CD4-positive, CD25-positive, alpha-beta regulatory T cell (primary cell): ENCODE measurements around the gene TRIP12. TPM values are rescaled to one million over a fixed set of nuclear protein-coding genes. Genes with fewer than 3 reads are reported as not detected.
A peak's percentile ranks its signal among the peaks of the same experiment; 100 is the strongest.

Source experiments
- ATAC-seq, 2 donors: fragments of 150-1000 bp; cut with Tn5 transposase; one replicate each; pipeline ENCODE4 v1.10.0; 2021; ENCODE audit warnings: low read depth in 2 of 2, moderate number of reproducible peaks in 2 of 2, moderate library complexity in 1 of 2
- DNase-seq, 3 donors: peaks; one replicate each; pipeline versions ENCODE4 v3.0.0 to v3.0.0-alpha.2; 2012 to 2022; ENCODE audit warnings: mixed read lengths in 1 of 3
- H3K27ac ChIP-seq: one replicate; pipeline ENCODE4 v1.7.0; 2013; ENCODE audit warnings: mild to moderate bottlenecking, low read length; ENCODE audit not compliant: insufficient read depth, poor library complexity, severe bottlenecking
- H3K27me3 ChIP-seq: one replicate; pipeline ENCODE4 v1.7.0; 2013; ENCODE audit warnings: low read length; ENCODE audit not compliant: control insufficient read depth, insufficient read depth
- H3K36me3 ChIP-seq: one replicate; pipeline ENCODE4 v1.7.0; 2013; ENCODE audit warnings: mild to moderate bottlenecking, low read length, moderate library complexity; ENCODE audit not compliant: control insufficient read depth, insufficient read depth
- H3K4me1 ChIP-seq: 2 replicates; pipeline ENCODE4 v1.7.0; 2013; ENCODE audit warnings: mild to moderate bottlenecking, low read length; ENCODE audit not compliant: insufficient read depth, control insufficient read depth, poor library complexity, severe bottlenecking
- H3K4me3 ChIP-seq: one replicate; pipeline ENCODE4 v1.7.0; 2013; ENCODE audit warnings: low read depth, mild to moderate bottlenecking, low read length, moderate library complexity
- H3K9me3 ChIP-seq, 2 experiments: 1 replicate in 1 of 2; 2 replicates in 1 of 2; pipeline ENCODE4 v1.7.0; 2013; ENCODE audit warnings: low read length in 2 of 2, mild to moderate bottlenecking in 1 of 2, moderate library complexity in 1 of 2; ENCODE audit not compliant: control insufficient read depth in 2 of 2
- H3K27ac Mint-ChIP-seq, 3 donors: one replicate each; pipeline ENCODE4 v1.8.0; 2020 to 2022; ENCODE audit warnings: mild to moderate bottlenecking in 3 of 3, mixed read lengths in 3 of 3, moderate library complexity in 2 of 3
- H3K27me3 Mint-ChIP-seq: one replicate; pipeline ENCODE4 v1.8.0; 2022; ENCODE audit warnings: mild to moderate bottlenecking, mixed read lengths
- H3K36me3 Mint-ChIP-seq: one replicate; pipeline ENCODE4 v1.8.0; 2020; ENCODE audit warnings: mixed read lengths
- H3K4me1 Mint-ChIP-seq, 4 donors: one replicate each; pipeline ENCODE4 v1.8.0; 2020 to 2022; ENCODE audit warnings: mixed read lengths in 4 of 4, mild to moderate bottlenecking in 1 of 4
- H3K4me3 Mint-ChIP-seq, 4 donors: one replicate each; pipeline ENCODE4 v1.8.0; 2020 to 2022; ENCODE audit warnings: mild to moderate bottlenecking in 4 of 4, mixed read lengths in 4 of 4, moderate library complexity in 3 of 4
- H3K9me3 Mint-ChIP-seq, 7 donors: one replicate each; pipeline ENCODE4 v1.8.0; 2020 to 2022; ENCODE audit warnings: mixed read lengths in 7 of 7, mild to moderate bottlenecking in 3 of 7, moderate library complexity in 2 of 7
- polyA plus RNA-seq, 4 donors: library from polyadenylated mRNA; unstranded; fragments of 300-500 nt; fragmentation: Illumina TruSeq; gene quantifications; one replicate each; pipeline ENCODE4 v1.2.3, GENCODE V29; 2021
- total RNA-seq: library from RNA; stranded (reverse); gene quantifications from one replicate; pipeline ENCODE4 v1.2.3, GENCODE V29; 2022

Gene TRIP12
- total and polyA plus RNA-seq, 5 donors from 2014 or later: 40.5 to 216 (median 48.3) TPM

- ATAC-seq (no peak), DNase-seq (peak in 2 of 3 donors; percentile 11 to 14)
- H3K27me3 ChIP-seq: no peaks in the 10 kb centered on the region
- no peaks in the 10 kb centered on the region for H3K9me3 Mint-ChIP-seq
- peak overlapping the region; percentile 2 for H3K4me3 ChIP-seq
- H3K27me3 Mint-ChIP-seq: no peaks in the 10 kb centered on the region
- peaks cover 12% of the 10 kb centered on the region for H3K36me3 Mint-ChIP-seq
- peak overlapping the region; percentile 18 to 74 (median 21) for H3K27ac Mint-ChIP-seq
- no peak overlapping the region for H3K4me3 Mint-ChIP-seq
- peaks cover 23% of the 10 kb centered on the region for H3K4me1 ChIP-seq
- H3K4me1 Mint-ChIP-seq: peaks cover 49 to 78% (median 60%) of the 10 kb centered on the region in 4 donors
- H3K27ac ChIP-seq: no peak overlapping the region
- no peaks in the 10 kb centered on the region for H3K9me3 ChIP-seq
- no peaks in the 10 kb centered on the region for H3K36me3 ChIP-seq
Observed at GRCh38 chr2:229884775-229885699, 36.8 kb downstream of the TRIP12 start.

GRCh38 chr2:229882583-229882982 is 39.2 kb downstream of the TRIP12 start:
- peaks cover 33 to 57% (median 48%) of the 10 kb centered on the region in 4 donors for H3K4me1 Mint-ChIP-seq

GRCh38 chr2:229880892-229881586 is 40.8 kb downstream of the TRIP12 start:
- no peaks in the 10 kb centered on the region for H3K27me3 Mint-ChIP-seq
- H3K36me3 Mint-ChIP-seq: peaks cover 24% of the 10 kb centered on the region
- no peak for ATAC-seq
- H3K9me3 Mint-ChIP-seq: peaks cover 0 to 1% (median 0%) of the 10 kb centered on the region in 7 donors
- DNase-seq: no peak
- peaks cover 31 to 55% (median 43%) of the 10 kb centered on the region in 4 donors for H3K4me1 Mint-ChIP-seq
- Histone ChIP-seq H3K27ac (no peak overlapping the region), H3K4me1 (peaks cover 4% of the 10 kb centered on the region), H3K4me3 (no peak overlapping the region), H3K27me3 (no peaks in the 10 kb centered on the region), H3K36me3 (peaks cover 29% of the 10 kb centered on the region), H3K9me3 (no peaks in the 10 kb centered on the region)
- no peak overlapping the region for H3K4me3 Mint-ChIP-seq
- no peak overlapping the region for H3K27ac Mint-ChIP-seq

More at GRCh38 chr2:229882583-229882982, 39.2 kb downstream of the TRIP12 start:
- H3K4me3 ChIP-seq: no peak overlapping the region
- no peaks in the 10 kb centered on the region for H3K27me3 ChIP-seq
- H3K27me3 Mint-ChIP-seq: no peaks in the 10 kb centered on the region
- peak overlapping the region; percentile 30 to 66 (median 48) for H3K27ac Mint-ChIP-seq
- peaks cover 24% of the 10 kb centered on the region for H3K36me3 Mint-ChIP-seq
- H3K27ac ChIP-seq: peak overlapping the region; percentile 17
- H3K4me3 Mint-ChIP-seq: peak overlapping the region in 1 of 4 donors; percentile 2
- H3K9me3 ChIP-seq: no peaks in the 10 kb centered on the region
- ATAC-seq (no peak), DNase-seq (no peak)
- peaks cover 15% of the 10 kb centered on the region for H3K36me3 ChIP-seq
- peaks cover 0 to 1% (median 0%) of the 10 kb centered on the region in 7 donors for H3K9me3 Mint-ChIP-seq
- H3K4me1 ChIP-seq: peaks cover 15% of the 10 kb centered on the region

- Histone ChIP-seq H3K9me3 (no peaks in the 10 kb centered on the region), H3K4me3 (no peak overlapping the region), H3K4me1 (peaks cover 8% of the 10 kb centered on the region), H3K27ac (no peak overlapping the region), H3K36me3 (peaks cover 38% of the 10 kb centered on the region), H3K27me3 (no peaks in the 10 kb centered on the region)
- Mint-ChIP-seq H3K4me3 (no peak overlapping the region), H3K36me3 (peaks cover 38% of the 10 kb centered on the region), H3K4me1 (peaks cover 36 to 50% (median 44%) of the 10 kb centered on the region in 4 donors), H3K27me3 (no peaks in the 10 kb centered on the region), H3K9me3 (peaks cover 0 to 1% (median 0%) of the 10 kb centered on the region in 7 donors), H3K27ac (peak overlapping the region in 1 of 3 donors; percentile 27)
- DNase-seq: no peak
- no peak for ATAC-seq
Observed at GRCh38 chr2:229879191-229879950, 42.4 kb downstream of the TRIP12 start.

GRCh38 chr2:229875549-229875948 is 46.3 kb downstream of the TRIP12 start:
- peaks cover 28 to 57% (median 40%) of the 10 kb centered on the region in 4 donors for H3K4me1 Mint-ChIP-seq
- no peaks in the 10 kb centered on the region for H3K27me3 Mint-ChIP-seq
- peaks cover 46% of the 10 kb centered on the region for H3K36me3 ChIP-seq
- no peak for DNase-seq
- no peaks in the 10 kb centered on the region for H3K9me3 ChIP-seq
- H3K36me3 Mint-ChIP-seq: peaks cover 40% of the 10 kb centered on the region
- no peak overlapping the region for H3K4me3 ChIP-seq
- no peak overlapping the region for H3K27ac ChIP-seq
- no peak overlapping the region for H3K4me3 Mint-ChIP-seq
- peak overlapping the region in 2 of 3 donors; percentile 84 to 85 for H3K27ac Mint-ChIP-seq
- H3K27me3 ChIP-seq: no peaks in the 10 kb centered on the region
- H3K4me1 ChIP-seq: peaks cover 19% of the 10 kb centered on the region
- ATAC-seq: no peak
- H3K9me3 Mint-ChIP-seq: peaks cover 0 to 1% (median 0%) of the 10 kb centered on the region in 7 donors

- DNase-seq: no peak
- Mint-ChIP-seq H3K4me1 (peaks cover 35 to 66% (median 47%) of the 10 kb centered on the region in 4 donors), H3K36me3 (peaks cover 42% of the 10 kb centered on the region), H3K27me3 (no peaks in the 10 kb centered on the region), H3K9me3 (peaks cover 0 to 1% (median 0%) of the 10 kb centered on the region in 7 donors), H3K27ac (peak overlapping the region; percentile 27 to 85 (median 50)), H3K4me3 (no peak overlapping the region)
- Histone ChIP-seq H3K4me3 (no peak overlapping the region), H3K27me3 (no peaks in the 10 kb centered on the region), H3K27ac (no peak overlapping the region), H3K9me3 (no peaks in the 10 kb centered on the region), H3K36me3 (peaks cover 49% of the 10 kb centered on the region), H3K4me1 (peaks cover 19% of the 10 kb centered on the region)
- ATAC-seq: no peak
Observed at GRCh38 chr2:229874647-229875046, 47.2 kb downstream of the TRIP12 start.

- Histone ChIP-seq H3K27ac (no peak overlapping the region), H3K27me3 (no peaks in the 10 kb centered on the region), H3K36me3 (peaks cover 44% of the 10 kb centered on the region), H3K4me1 (peaks cover 19% of the 10 kb centered on the region), H3K9me3 (no peaks in the 10 kb centered on the region), H3K4me3 (peak overlapping the region; percentile 56)
- ATAC-seq (peak in 1 of 2 donors; percentile 25), DNase-seq (peak in 1 of 3 donors; percentile 14)
- H3K4me1 Mint-ChIP-seq: peaks cover 45 to 81% (median 58%) of the 10 kb centered on the region in 4 donors
- no peaks in the 10 kb centered on the region for H3K9me3 Mint-ChIP-seq
- no peaks in the 10 kb centered on the region for H3K27me3 Mint-ChIP-seq
- peak overlapping the region in 1 of 4 donors; percentile 44 for H3K4me3 Mint-ChIP-seq
- peak overlapping the region in 1 of 3 donors; percentile 59 for H3K27ac Mint-ChIP-seq
- peaks cover 48% of the 10 kb centered on the region for H3K36me3 Mint-ChIP-seq
Observed at GRCh38 chr2:229873123-229873581, 48.7 kb downstream of the TRIP12 start.
